Measurements from ENCODE around the gene SPATA9.

DNA sequence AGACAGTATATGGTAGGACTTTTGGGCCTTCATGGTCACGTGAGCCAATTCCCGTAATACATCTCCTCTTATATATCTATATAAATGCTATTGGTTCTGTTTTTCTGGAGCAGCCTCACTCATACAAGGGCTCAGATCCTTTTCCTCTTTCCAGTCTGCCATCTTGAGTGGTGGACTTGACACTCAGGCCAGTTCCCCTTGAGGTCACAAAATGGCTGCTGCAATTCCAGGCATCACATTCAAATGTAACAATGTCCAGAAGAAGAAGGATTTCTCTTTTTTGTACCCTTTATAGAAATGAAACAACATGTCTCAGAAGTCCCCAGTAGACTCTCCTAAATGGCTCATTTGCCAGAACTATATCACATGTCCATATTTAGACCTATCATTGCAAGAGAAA lies 58.4 kb downstream of the SPATA9 start:
- TF ChIP-seq, protein P1, sequence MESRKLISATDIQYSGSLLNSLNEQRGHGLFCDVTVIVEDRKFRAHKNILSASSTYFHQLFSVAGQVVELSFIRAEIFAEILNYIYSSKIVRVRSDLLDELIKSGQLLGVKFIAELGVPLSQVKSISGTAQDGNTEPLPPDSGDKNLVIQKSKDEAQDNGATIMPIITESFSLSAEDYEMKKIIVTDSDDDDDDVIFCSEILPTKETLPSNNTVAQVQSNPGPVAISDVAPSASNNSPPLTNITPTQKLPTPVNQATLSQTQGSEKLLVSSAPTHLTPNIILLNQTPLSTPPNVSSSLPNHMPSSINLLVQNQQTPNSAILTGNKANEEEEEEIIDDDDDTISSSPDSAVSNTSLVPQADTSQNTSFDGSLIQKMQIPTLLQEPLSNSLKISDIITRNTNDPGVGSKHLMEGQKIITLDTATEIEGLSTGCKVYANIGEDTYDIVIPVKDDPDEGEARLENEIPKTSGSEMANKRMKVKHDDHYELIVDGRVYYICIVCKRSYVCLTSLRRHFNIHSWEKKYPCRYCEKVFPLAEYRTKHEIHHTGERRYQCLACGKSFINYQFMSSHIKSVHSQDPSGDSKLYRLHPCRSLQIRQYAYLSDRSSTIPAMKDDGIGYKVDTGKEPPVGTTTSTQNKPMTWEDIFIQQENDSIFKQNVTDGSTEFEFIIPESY (IDR thresholded peaks at IDR 0.05): no peak
- TF ChIP-seq, protein P2, sequence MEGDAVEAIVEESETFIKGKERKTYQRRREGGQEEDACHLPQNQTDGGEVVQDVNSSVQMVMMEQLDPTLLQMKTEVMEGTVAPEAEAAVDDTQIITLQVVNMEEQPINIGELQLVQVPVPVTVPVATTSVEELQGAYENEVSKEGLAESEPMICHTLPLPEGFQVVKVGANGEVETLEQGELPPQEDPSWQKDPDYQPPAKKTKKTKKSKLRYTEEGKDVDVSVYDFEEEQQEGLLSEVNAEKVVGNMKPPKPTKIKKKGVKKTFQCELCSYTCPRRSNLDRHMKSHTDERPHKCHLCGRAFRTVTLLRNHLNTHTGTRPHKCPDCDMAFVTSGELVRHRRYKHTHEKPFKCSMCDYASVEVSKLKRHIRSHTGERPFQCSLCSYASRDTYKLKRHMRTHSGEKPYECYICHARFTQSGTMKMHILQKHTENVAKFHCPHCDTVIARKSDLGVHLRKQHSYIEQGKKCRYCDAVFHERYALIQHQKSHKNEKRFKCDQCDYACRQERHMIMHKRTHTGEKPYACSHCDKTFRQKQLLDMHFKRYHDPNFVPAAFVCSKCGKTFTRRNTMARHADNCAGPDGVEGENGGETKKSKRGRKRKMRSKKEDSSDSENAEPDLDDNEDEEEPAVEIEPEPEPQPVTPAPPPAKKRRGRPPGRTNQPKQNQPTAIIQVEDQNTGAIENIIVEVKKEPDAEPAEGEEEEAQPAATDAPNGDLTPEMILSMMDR (IDR thresholded peaks at IDR 0.05; ENCODE audit: low read depth, low read length, missing input control): no peak
- TF ChIP-seq TAF1 (conservative IDR thresholded peaks at IDR 0.05) (no peak), SP1 (IDR thresholded peaks at IDR 0.05) (no peak), YY1 (IDR thresholded peaks at IDR 0.05) (no peak), GABPA (IDR thresholded peaks at IDR 0.05 in 1 of 2, conservative IDR thresholded peaks at IDR 0.05 in 1 of 2) (no peak), JUND (IDR thresholded peaks at IDR 0.05) (no peak), NR2F2 (IDR thresholded peaks at IDR 0.05) (no peak)
- TF ChIP-seq, protein P3, sequence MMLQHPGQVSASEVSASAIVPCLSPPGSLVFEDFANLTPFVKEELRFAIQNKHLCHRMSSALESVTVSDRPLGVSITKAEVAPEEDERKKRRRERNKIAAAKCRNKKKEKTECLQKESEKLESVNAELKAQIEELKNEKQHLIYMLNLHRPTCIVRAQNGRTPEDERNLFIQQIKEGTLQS (IDR thresholded peaks at IDR 0.05): no peak
- TF ChIP-seq, protein P4, sequence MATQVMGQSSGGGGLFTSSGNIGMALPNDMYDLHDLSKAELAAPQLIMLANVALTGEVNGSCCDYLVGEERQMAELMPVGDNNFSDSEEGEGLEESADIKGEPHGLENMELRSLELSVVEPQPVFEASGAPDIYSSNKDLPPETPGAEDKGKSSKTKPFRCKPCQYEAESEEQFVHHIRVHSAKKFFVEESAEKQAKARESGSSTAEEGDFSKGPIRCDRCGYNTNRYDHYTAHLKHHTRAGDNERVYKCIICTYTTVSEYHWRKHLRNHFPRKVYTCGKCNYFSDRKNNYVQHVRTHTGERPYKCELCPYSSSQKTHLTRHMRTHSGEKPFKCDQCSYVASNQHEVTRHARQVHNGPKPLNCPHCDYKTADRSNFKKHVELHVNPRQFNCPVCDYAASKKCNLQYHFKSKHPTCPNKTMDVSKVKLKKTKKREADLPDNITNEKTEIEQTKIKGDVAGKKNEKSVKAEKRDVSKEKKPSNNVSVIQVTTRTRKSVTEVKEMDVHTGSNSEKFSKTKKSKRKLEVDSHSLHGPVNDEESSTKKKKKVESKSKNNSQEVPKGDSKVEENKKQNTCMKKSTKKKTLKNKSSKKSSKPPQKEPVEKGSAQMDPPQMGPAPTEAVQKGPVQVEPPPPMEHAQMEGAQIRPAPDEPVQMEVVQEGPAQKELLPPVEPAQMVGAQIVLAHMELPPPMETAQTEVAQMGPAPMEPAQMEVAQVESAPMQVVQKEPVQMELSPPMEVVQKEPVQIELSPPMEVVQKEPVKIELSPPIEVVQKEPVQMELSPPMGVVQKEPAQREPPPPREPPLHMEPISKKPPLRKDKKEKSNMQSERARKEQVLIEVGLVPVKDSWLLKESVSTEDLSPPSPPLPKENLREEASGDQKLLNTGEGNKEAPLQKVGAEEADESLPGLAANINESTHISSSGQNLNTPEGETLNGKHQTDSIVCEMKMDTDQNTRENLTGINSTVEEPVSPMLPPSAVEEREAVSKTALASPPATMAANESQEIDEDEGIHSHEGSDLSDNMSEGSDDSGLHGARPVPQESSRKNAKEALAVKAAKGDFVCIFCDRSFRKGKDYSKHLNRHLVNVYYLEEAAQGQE (IDR thresholded peaks at IDR 0.05): no peak
- TF ChIP-seq, protein P5, sequence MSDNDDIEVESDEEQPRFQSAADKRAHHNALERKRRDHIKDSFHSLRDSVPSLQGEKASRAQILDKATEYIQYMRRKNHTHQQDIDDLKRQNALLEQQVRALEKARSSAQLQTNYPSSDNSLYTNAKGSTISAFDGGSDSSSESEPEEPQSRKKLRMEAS (IDR thresholded peaks at IDR 0.05): no peak

Data from liver (tissue), 3 donors.